GM23338 (cell line): Measurements from ENCODE around the gene BHLHE41.

Experiments used
- CREB1 ChIP-seq: fragments of 250-450 bp; sonication (Bioruptor Pico); IDR thresholded peaks from 2 replicates; pipeline ENCODE4 v1.5.0; 2020; ENCODE audit warnings: low read depth, mild to moderate bottlenecking, moderate library complexity
- CTCF ChIP-seq, 2 experiments: fragments of 200-600 bp in 1 of 2; sonication (generic) in 1 of 2; conservative IDR thresholded peaks; 2 replicates each; pipeline versions ENCODE4 v1.5.1 to v1.6.1; 2016 to 2017; ENCODE audit warnings: antibody characterized with exemption in 2 of 2, low read depth in 2 of 2, mild to moderate bottlenecking in 2 of 2, moderate library complexity in 1 of 2
- EZH2 ChIP-seq: fragments of 200-600 bp; sonication (generic); IDR thresholded peaks from one replicate; pipeline ENCODE4 v1.8.0; 2017; ENCODE audit warnings: antibody characterized with exemption, mild to moderate bottlenecking, low read depth; ENCODE audit not compliant: unreplicated experiment
- EZH2phosphoT487 ChIP-seq: fragments of 200-600 bp; sonication (generic); IDR thresholded peaks from one replicate; pipeline ENCODE4 v1.8.1; 2018; ENCODE audit warnings: antibody characterized with exemption; ENCODE audit not compliant: unreplicated experiment
- JUNB ChIP-seq: IDR thresholded peaks from one replicate; pipeline ENCODE4 v1.6.1; 2016; ENCODE audit warnings: antibody characterized with exemption; ENCODE audit not compliant: unreplicated experiment
- POLR2AphosphoS5 ChIP-seq: IDR thresholded peaks from 2 replicates; pipeline ENCODE4 v1.6.1; 2016; ENCODE audit warnings: antibody characterized with exemption, low read depth

GRCh38 chr12:26172946-26173552, 48.2 kb upstream of the BHLHE41 start:
- TF ChIP-seq EZH2phosphoT487 (no peak), POLR2AphosphoS5 (no peak), CTCF (conservative IDR thresholded peaks at IDR 0.05; ENCODE audit: low read depth in 2 of 2) (no peak), EZH2 (no peak), CREB1 (CRISPR knock-in tag) (no peak), JUNB (no peak)
